ENCODE results near the gene HIVEP3.

The HIVEP3 gene

DNA sequence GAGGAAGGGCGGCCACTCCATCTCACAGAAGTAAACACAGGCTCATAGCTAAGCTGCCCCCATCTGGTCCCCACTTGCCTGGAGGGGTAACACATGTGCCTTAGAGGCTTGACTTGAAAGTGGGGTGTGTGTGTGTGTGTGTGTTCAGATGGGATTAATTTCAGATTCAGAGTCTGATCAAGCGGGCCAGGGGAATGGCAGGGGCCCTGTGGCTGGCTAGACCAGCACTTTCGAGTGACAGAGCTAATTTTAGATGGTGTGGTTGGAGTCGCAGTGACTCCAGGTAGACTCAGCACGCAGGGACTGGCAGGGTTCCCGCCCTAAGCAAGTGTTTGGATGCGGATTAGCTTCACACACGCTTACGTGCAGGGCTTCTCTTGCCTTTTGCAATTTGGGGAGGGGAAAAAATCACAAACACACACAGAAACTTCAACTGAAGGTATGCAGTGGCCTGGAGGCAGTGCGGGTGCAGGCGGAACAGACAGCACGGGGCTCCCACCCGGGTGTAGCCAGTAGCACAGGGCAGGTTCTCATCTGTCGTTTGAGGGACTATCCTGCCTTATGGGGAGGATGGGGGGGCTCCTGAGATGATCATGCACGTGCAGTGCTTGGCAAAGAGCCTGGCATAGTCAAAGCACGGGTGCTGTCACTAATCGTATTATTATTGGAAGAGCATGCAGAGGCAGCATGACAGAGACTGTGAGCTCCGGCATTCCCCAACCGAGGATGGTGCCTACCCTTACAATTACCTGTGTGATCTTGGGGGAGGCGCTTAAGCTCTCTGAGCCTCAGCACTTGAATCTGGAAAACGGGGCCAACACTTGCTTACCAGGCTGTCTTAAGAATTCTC, 435.5 kb downstream of the HIVEP3 start:
- 0 out of 2 replicates have a peak, but pooled peaks cover 4% of the 10 kb centered on the region for H3K4me1 ChIP-seq (ENCODE audit: control insufficient read depth, insufficient read depth, low read length)
- POLR2A ChIA-PET, result interaction anchor here (1.0 to 1.9 kb wide), 4 partner anchors 8 to 13 kb away, joined by 3 to 4 read pairs (median 4); no protein-coding TSS in a partner anchor
- CTCF ChIA-PET, result interaction anchor here (0.7 to 3.7 kb wide), 6 partner anchors 10 to 660 kb away, joined by 3 to 34 read pairs (median 6); no protein-coding TSS in a partner anchor

DNA sequence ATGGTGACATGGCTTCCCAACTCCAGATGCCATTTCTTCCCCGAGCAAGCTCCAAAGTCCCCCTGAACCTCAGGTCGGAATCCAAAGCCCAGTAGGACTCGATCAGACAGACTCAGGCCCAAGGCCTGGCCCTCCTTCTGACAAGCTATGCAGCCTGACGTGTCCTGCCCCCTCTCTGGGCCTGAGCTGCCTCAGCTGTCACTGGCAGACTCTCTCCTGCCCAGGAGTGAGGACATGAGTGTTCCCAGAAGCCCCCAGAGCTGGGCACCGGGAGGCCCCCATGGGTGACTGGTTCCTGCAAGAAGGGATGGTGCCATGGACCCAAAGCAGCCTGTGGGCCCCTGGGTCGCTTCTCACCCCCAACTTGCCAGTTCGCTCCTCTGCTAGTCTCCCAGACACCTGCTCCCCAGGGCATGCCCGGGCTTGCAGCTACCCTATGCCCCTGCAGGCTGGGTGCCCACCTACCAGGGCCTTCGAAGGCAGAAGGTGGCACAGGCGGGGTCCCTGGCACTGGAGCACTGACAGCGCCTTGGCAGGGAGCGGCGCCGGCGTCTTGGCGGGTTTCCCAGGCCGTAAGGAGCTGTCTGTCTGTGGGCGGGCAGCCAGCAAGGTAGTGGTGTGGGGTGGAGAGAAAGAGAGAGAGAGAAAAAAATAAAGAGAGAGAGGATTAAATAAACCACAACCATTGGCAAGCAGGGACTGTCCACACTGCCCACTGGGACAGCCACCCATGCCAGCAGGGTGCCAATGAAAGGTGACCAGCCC, 436.5 kb downstream of the HIVEP3 start:
- POLR2A ChIA-PET, result interaction anchor here (1.2 to 1.4 kb wide), 2 partner anchors 9 to 14 kb away, joined by 3 to 4 read pairs; no protein-coding TSS in a partner anchor
- no peaks in the 10 kb centered on the region for H3K36me3 ChIP-seq (ENCODE audit: control insufficient read depth in 2 of 2, insufficient read depth in 1 of 2, low read length in 2 of 2)
- H3K4me1 ChIP-seq (ENCODE audit: control insufficient read depth, insufficient read depth, low read length), result 0 out of 2 replicates have a peak, but pooled peaks cover 4% of the 10 kb centered on the region
- H3K4me3 ChIP-seq (ENCODE audit: low read depth, low read length), result no peak overlapping the region
- H3K9me3 ChIP-seq (ENCODE audit: control insufficient read depth, insufficient read depth, low read depth, low read length), result no peaks in the 10 kb centered on the region
- H3K27ac ChIP-seq (ENCODE audit: extremely low read depth, low read depth, low read length), result peak overlapping the region; percentile 67
- CTCF ChIA-PET, result interaction anchor here (0.6 to 3.7 kb wide), 5 partner anchors 8 to 96 kb away, joined by 3 to 34 read pairs (median 4); no protein-coding TSS in a partner anchor
- no peak for TF ChIP-seq ZBTB1 (tag by site-specific recombination; IDR thresholded peaks at IDR 0.05)
- TF ChIP-seq EGR2 (tag by site-specific recombination; IDR thresholded peaks at IDR 0.05; ENCODE audit: low read depth), result 0 out of 2 replicates have a peak, but pooled peaks have one; percentile 59
- peak; percentile 95 for TF ChIP-seq ZNF223 (tag by site-specific recombination; IDR thresholded peaks at IDR 0.05)
- peak; percentile 74; the same call in 1 of the 2 replicates for TF ChIP-seq ZIC2 (tag by site-specific recombination; IDR thresholded peaks at IDR 0.05)
- TF ChIP-seq ZNF596 (tag by site-specific recombination; IDR thresholded peaks at IDR 0.05), result peak; percentile 34; the same call in 1 of the 2 replicates
- no peak for TF ChIP-seq PRDM1 (tag by site-specific recombination; IDR thresholded peaks at IDR 0.05)
- TF ChIP-seq ZNF544 (tag by site-specific recombination; IDR thresholded peaks at IDR 0.05), result no peak
- TF ChIP-seq, protein P1, sequence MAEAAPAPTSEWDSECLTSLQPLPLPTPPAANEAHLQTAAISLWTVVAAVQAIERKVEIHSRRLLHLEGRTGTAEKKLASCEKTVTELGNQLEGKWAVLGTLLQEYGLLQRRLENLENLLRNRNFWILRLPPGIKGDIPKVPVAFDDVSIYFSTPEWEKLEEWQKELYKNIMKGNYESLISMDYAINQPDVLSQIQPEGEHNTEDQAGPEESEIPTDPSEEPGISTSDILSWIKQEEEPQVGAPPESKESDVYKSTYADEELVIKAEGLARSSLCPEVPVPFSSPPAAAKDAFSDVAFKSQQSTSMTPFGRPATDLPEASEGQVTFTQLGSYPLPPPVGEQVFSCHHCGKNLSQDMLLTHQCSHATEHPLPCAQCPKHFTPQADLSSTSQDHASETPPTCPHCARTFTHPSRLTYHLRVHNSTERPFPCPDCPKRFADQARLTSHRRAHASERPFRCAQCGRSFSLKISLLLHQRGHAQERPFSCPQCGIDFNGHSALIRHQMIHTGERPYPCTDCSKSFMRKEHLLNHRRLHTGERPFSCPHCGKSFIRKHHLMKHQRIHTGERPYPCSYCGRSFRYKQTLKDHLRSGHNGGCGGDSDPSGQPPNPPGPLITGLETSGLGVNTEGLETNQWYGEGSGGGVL (tag by site-specific recombination; IDR thresholded peaks at IDR 0.05), result 0 out of 2 replicates have a peak, but pooled peaks have one; percentile 10
- TF ChIP-seq GLIS2 (tag by site-specific recombination; IDR thresholded peaks at IDR 0.05), result peak; percentile 34; the same call in 1 of the 2 replicates
- TF ChIP-seq ZNF768 (tag by site-specific recombination; IDR thresholded peaks at IDR 0.05), result no peak
- TF ChIP-seq, protein P2, sequence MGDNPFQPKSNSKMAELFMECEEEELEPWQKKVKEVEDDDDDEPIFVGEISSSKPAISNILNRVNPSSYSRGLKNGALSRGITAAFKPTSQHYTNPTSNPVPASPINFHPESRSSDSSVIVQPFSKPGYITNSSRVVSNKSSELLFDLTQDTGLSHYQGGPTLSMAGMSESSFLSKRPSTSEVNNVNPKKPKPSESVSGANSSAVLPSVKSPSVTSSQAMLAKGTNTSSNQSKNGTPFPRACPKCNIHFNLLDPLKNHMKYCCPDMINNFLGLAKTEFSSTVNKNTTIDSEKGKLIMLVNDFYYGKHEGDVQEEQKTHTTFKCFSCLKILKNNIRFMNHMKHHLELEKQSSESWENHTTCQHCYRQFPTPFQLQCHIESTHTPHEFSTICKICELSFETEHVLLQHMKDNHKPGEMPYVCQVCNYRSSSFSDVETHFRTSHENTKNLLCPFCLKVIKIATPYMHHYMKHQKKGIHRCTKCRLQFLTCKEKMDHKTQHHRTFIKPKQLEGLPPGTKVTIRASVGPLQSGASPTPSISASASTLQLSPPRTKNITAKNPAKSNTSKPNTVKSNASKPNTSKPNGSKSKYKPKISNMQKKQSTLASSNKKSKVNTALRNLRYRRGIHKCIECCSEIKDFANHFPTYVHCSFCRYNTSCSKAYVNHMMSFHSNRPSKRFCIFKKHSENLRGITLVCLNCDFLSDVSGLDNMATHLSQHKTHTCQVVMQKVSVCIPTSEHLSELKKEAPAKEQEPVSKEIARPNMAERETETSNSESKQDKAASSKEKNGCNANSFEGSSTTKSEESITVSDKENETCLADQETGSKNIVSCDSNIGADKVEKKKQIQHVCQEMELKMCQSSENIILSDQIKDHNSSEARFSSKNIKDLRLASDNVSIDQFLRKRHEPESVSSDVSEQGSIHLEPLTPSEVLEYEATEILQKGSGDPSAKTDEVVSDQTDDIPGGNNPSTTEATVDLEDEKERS (tag by site-specific recombination; IDR thresholded peaks at IDR 0.05), result no peak
- TF ChIP-seq ZNF311 (tag by site-specific recombination; IDR thresholded peaks at IDR 0.05; ENCODE audit: borderline replicate concordance), result no peak
- TF ChIP-seq, protein P3, sequence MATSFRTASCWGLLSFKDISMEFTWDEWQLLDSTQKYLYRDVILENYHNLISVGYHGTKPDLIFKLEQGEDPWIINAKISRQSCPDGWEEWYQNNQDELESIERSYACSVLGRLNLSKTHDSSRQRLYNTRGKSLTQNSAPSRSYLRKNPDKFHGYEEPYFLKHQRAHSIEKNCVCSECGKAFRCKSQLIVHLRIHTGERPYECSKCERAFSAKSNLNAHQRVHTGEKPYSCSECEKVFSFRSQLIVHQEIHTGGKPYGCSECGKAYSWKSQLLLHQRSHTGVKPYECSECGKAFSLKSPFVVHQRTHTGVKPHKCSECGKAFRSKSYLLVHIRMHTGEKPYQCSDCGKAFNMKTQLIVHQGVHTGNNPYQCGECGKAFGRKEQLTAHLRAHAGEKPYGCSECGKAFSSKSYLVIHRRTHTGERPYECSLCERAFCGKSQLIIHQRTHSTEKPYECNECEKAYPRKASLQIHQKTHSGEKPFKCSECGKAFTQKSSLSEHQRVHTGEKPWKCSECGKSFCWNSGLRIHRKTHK (tag by site-specific recombination; IDR thresholded peaks at IDR 0.05), result no peak
- peak; percentile 25; the same call in 1 of the 2 replicates for TF ChIP-seq ZBTB17 (tag by site-specific recombination; IDR thresholded peaks at IDR 0.05)
- TF ChIP-seq, protein P4, sequence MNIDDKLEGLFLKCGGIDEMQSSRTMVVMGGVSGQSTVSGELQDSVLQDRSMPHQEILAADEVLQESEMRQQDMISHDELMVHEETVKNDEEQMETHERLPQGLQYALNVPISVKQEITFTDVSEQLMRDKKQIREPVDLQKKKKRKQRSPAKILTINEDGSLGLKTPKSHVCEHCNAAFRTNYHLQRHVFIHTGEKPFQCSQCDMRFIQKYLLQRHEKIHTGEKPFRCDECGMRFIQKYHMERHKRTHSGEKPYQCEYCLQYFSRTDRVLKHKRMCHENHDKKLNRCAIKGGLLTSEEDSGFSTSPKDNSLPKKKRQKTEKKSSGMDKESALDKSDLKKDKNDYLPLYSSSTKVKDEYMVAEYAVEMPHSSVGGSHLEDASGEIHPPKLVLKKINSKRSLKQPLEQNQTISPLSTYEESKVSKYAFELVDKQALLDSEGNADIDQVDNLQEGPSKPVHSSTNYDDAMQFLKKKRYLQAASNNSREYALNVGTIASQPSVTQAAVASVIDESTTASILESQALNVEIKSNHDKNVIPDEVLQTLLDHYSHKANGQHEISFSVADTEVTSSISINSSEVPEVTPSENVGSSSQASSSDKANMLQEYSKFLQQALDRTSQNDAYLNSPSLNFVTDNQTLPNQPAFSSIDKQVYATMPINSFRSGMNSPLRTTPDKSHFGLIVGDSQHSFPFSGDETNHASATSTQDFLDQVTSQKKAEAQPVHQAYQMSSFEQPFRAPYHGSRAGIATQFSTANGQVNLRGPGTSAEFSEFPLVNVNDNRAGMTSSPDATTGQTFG (tag by site-specific recombination; IDR thresholded peaks at IDR 0.05; ENCODE audit: borderline replicate concordance), result no peak
- no peak for TF ChIP-seq GLI4 (tag by site-specific recombination; IDR thresholded peaks at IDR 0.05)

More for the DNA sequence above, 435.5 kb downstream of the HIVEP3 start:
- peak overlapping the region; percentile 67; the same call in 1 of the 2 replicates for H3K27ac ChIP-seq (ENCODE audit: extremely low read depth, low read depth, low read length)
- no peaks in the 10 kb centered on the region for H3K36me3 ChIP-seq (ENCODE audit: control insufficient read depth in 2 of 2, insufficient read depth in 1 of 2, low read length in 2 of 2)
- H3K9me3 ChIP-seq (ENCODE audit: control insufficient read depth, insufficient read depth, low read depth, low read length), result no peaks in the 10 kb centered on the region
- H3K4me3 ChIP-seq (ENCODE audit: low read depth, low read length), result no peak overlapping the region
- no peak for TF ChIP-seq ZNF366 (tag by site-specific recombination; conservative IDR thresholded peaks at IDR 0.05)
- TF ChIP-seq ZNF335 (tag by site-specific recombination; conservative IDR thresholded peaks at IDR 0.05), result 0 out of 2 replicates have a peak, but pooled peaks have one; percentile 24
- TF ChIP-seq ZBTB20 (tag by site-specific recombination; IDR thresholded peaks at IDR 0.05), result 0 out of 2 replicates have a peak, but pooled peaks have one; percentile 11

Data from HEK293 (cell line).